HCT116 (cell line): ENCODE results near the gene NAV3. TPM values are rescaled to one million over a fixed set of nuclear protein-coding genes. Genes with fewer than 3 reads are reported as not detected.

Experiments
- ATAC-seq: fragments of 200-7000 bp; cut with Tn5 transposase; 2 replicates; pipeline ENCODE4 v1.9.1; 2020; ENCODE audit warnings: mild to moderate bottlenecking, moderate library complexity
- BruUV-seq: library from RNA; stranded (reverse); fragments of 400-500 nt; replicated peaks from 2 replicates; lab custom pipeline; 2021; lab: Mats Ljungman, UMichigan
- CTCF ChIA-PET: fragments of 300-600 bp; sonication (Branson Sonifier 250); formaldehyde crosslinking; loops from one replicate; lab custom pipeline; 2021; ENCODE audit warnings: antibody characterized with exemption; lab: Charles Lee
- POLR2A ChIA-PET: fragments of 300-600, 350-600 bp; sonication (Branson Sonifier 250); formaldehyde crosslinking; loops from one replicate; lab custom pipeline; 2021; ENCODE audit warnings: antibody characterized with exemption; lab: Charles Lee
- RAD21 ChIA-PET, 2 experiments: fragments of 300-600 bp; sonication (Branson Sonifier 250); formaldehyde crosslinking; loops; one replicate each; lab custom pipeline; 2023; ENCODE audit warnings: low total read pairs in 2 of 2; ENCODE audit not compliant: uncharacterized antibody in 2 of 2, unreplicated experiment in 2 of 2, low non-redundant PET in 1 of 2; lab: Charles Lee
- DNase-seq: peaks from one replicate; pipeline ENCODE4 v3.0.0-alpha.2; 2010; ENCODE audit warnings: low read depth, low spot score
- H2AFZ ChIP-seq: fragments of 200-600 bp; shearing (Covaris generic), sonication (generic); 2 replicates; pipeline ENCODE4 v1.6.1; 2017; ENCODE audit warnings: low read depth, mixed run types, mixed read lengths, antibody characterized with exemption, low read length; ENCODE audit not compliant: poor library complexity, severe bottlenecking
- H3K27ac ChIP-seq: 2 replicates; pipeline ENCODE4 v1.5.1; 2012; ENCODE audit warnings: low read depth, low read length
- H3K27me3 ChIP-seq: fragments of 200-600 bp; sonication (generic); 2 replicates; pipeline ENCODE4 v1.6.1; 2016; ENCODE audit warnings: mixed run types, low read length, mixed read lengths; ENCODE audit not compliant: insufficient read depth
- H3K36me3 ChIP-seq, 2 experiments: fragments of 200-500 bp in 1 of 2; fragments of 200-600 bp in 1 of 2; sonication (Bioruptor generic) in 1 of 2; sonication (generic) in 1 of 2; 2 replicates each; pipeline versions ENCODE4 v1.5.1 to v1.6.1; 2014 to 2016; ENCODE audit warnings: low read length in 2 of 2, inconsistent platforms in 1 of 2, mixed read lengths in 1 of 2, mixed run types in 1 of 2; ENCODE audit not compliant: insufficient read depth in 2 of 2, control insufficient read depth in 1 of 2
- H3K4me1 ChIP-seq, 2 experiments: fragments of 200-600 bp in 1 of 2; sonication (generic) in 1 of 2; 2 replicates each; pipeline versions ENCODE4 v1.5.1 to v1.6.1; 2012 to 2017; ENCODE audit warnings: low read length in 2 of 2, inconsistent platforms in 1 of 2, mild to moderate bottlenecking in 1 of 2, mixed read lengths in 1 of 2, mixed run types in 1 of 2, moderate library complexity in 1 of 2; ENCODE audit not compliant: insufficient read depth in 2 of 2, control insufficient read depth in 1 of 2
- H3K4me2 ChIP-seq: fragments of 200-600 bp; sonication (generic); 2 replicates; pipeline ENCODE4 v1.6.1; 2017; ENCODE audit warnings: mixed run types, low read length, mixed read lengths
- H3K4me3 ChIP-seq, 2 experiments: fragments of 200-600 bp in 1 of 2; sonication (generic) in 1 of 2; replicated peaks in 1 of 2; 2 replicates each; pipeline ENCODE4 v1.5.1; 2011 to 2016; ENCODE audit warnings: low read length in 2 of 2, control low read depth in 1 of 2, low read depth in 1 of 2, mild to moderate bottlenecking in 1 of 2, mixed read lengths in 1 of 2, mixed run types in 1 of 2
- H3K79me2 ChIP-seq: fragments of 200-600 bp; sonication (generic); 2 replicates; pipeline ENCODE4 v1.6.1; 2017; ENCODE audit warnings: mild to moderate bottlenecking, mixed run types, low read length, moderate library complexity, mixed read lengths; ENCODE audit not compliant: insufficient read depth
- H3K9ac ChIP-seq: fragments of 200-600 bp; sonication (generic); 2 replicates; pipeline ENCODE4 v1.6.1; 2016; ENCODE audit warnings: low read length, mixed read lengths
- H3K9me2 ChIP-seq: fragments of 200-600 bp; sonication (generic), shearing (Covaris generic); 2 replicates; pipeline ENCODE4 v1.6.1; 2017; ENCODE audit warnings: mixed run types, mild to moderate bottlenecking, moderate library complexity; ENCODE audit not compliant: insufficient read depth
- H3K9me3 ChIP-seq, 2 experiments: fragments of 200-500 bp in 1 of 2; fragments of 200-600 bp in 1 of 2; sonication (Bioruptor generic) in 1 of 2; sonication (generic) in 1 of 2; 2 replicates each; pipeline ENCODE4 v1.6.1; 2014 to 2017; ENCODE audit warnings: low read length in 2 of 2, mixed read lengths in 2 of 2, inconsistent platforms in 1 of 2, low read depth in 1 of 2, mild to moderate bottlenecking in 1 of 2, mixed run types in 1 of 2, moderate library complexity in 1 of 2; ENCODE audit not compliant: control insufficient read depth in 1 of 2, insufficient read depth in 1 of 2
- H4K20me1 ChIP-seq: fragments of 200-600 bp; sonication (generic), shearing (Covaris generic); 2 replicates; pipeline ENCODE4 v1.6.1; 2017; ENCODE audit warnings: mixed run types, mild to moderate bottlenecking, moderate library complexity; ENCODE audit not compliant: insufficient read depth
- ATF3 ChIP-seq: IDR thresholded peaks from 2 replicates; pipeline ENCODE4 v1.6.1; 2012
- CBX3 ChIP-seq: IDR thresholded peaks from 2 replicates; pipeline ENCODE4 v1.6.1; 2012; ENCODE audit warnings: low read depth
- CEBPB ChIP-seq: IDR thresholded peaks from 2 replicates; pipeline ENCODE4 v1.6.1; 2012; ENCODE audit warnings: low read depth
- EZH2 ChIP-seq: fragments of 200-600 bp; sonication (generic); IDR thresholded peaks from 2 replicates; pipeline ENCODE4 v1.6.1; 2017; ENCODE audit warnings: antibody characterized with exemption, mixed run types
- EZH2phosphoT487 ChIP-seq: fragments of 200-600 bp; IDR thresholded peaks from 2 replicates; pipeline ENCODE4 v1.6.1; 2018; ENCODE audit warnings: antibody characterized with exemption, borderline replicate concordance
- MAX ChIP-seq: IDR thresholded peaks from 2 replicates; pipeline ENCODE4 v1.6.1; 2012
- POLR2A ChIP-seq: IDR thresholded peaks from 2 replicates; pipeline ENCODE4 v1.7.0; 2011; ENCODE audit warnings: borderline replicate concordance; ENCODE audit not compliant: insufficient read depth, insufficient read length; ENCODE audit errors: extremely low read depth
- POLR2AphosphoS5 ChIP-seq: IDR thresholded peaks from 2 replicates; pipeline ENCODE4 v1.6.1; 2011; ENCODE audit warnings: mild to moderate bottlenecking, low read depth, low read length, moderate library complexity
- RAD21 ChIP-seq: IDR thresholded peaks from 2 replicates; pipeline ENCODE4 v1.6.1; 2012; ENCODE audit warnings: low read depth, mild to moderate bottlenecking
- REST ChIP-seq: IDR thresholded peaks from 2 replicates; pipeline ENCODE4 v1.6.1; 2012; ENCODE audit warnings: low read depth
- SIN3A ChIP-seq: IDR thresholded peaks from 2 replicates; pipeline ENCODE4 v1.6.1; 2012; ENCODE audit warnings: low read depth
- SP1 ChIP-seq: IDR thresholded peaks from 2 replicates; pipeline ENCODE4 v1.6.1; 2012; ENCODE audit warnings: low read depth
- SRF ChIP-seq: IDR thresholded peaks from 2 replicates; pipeline ENCODE4 v1.6.1; 2012; ENCODE audit warnings: low read depth
- TCF7L2 ChIP-seq: IDR thresholded peaks from 2 replicates; pipeline ENCODE4 v1.7.0; 2011; ENCODE audit warnings: borderline replicate concordance, inconsistent platforms; ENCODE audit not compliant: insufficient read depth, insufficient read length; ENCODE audit errors: extremely low read depth
- YY1 ChIP-seq: IDR thresholded peaks from 2 replicates; pipeline ENCODE4 v1.6.1; 2011; ENCODE audit warnings: low read length, low read depth, moderate library complexity, mild to moderate bottlenecking; ENCODE audit not compliant: insufficient replicate concordance; ENCODE audit errors: extremely low read depth
- ZBTB33 ChIP-seq: IDR thresholded peaks from 2 replicates; pipeline ENCODE4 v1.6.1; 2011; ENCODE audit warnings: mild to moderate bottlenecking, low read length, moderate library complexity; ENCODE audit not compliant: insufficient replicate concordance; ENCODE audit errors: extremely low read depth
- intact Hi-C: fragments of 100-400 bp; cut with micrococcal nuclease; formaldehyde crosslinking; loops from 2 replicates; pipeline ENCODE4 v1.10.0; 2022
- total RNA-seq: library from RNA; stranded (reverse); gene quantifications from one replicate; pipeline ENCODE4 v1.2.1, GENCODE V29; 2021; ENCODE audit not compliant: unreplicated experiment

Gene NAV3
- total RNA-seq, 1 experiment from 2014 or later: 7.8 TPM

- ChIA-PET POLR2A (no interaction called here), RAD21 (no interaction called here), CTCF (no interaction called here)
- no peaks in the 10 kb centered on the region for H3K9me2 ChIP-seq
- H3K9ac ChIP-seq: no peak overlapping the region
- H3K79me2 ChIP-seq: no peaks in the 10 kb centered on the region
- H3K4me3 ChIP-seq: no peak overlapping the region
- no peak overlapping the region for H3K27ac ChIP-seq
- no peak overlapping the region for H2AFZ ChIP-seq
- ATAC-seq (no peak), DNase-seq (no peak)
- H3K27me3 ChIP-seq: no peaks in the 10 kb centered on the region
- H3K4me1 ChIP-seq: peaks cover 25 to 37% of the 10 kb centered on the region in 2 experiments
- TF ChIP-seq CEBPB (peak; percentile 68), YY1 (no peak)
- no peaks in the 10 kb centered on the region for H3K36me3 ChIP-seq
- no TSS peak for BruUV-seq
- H4K20me1 ChIP-seq: no peaks in the 10 kb centered on the region
- intact Hi-C loops: no loop called here
- no peaks in the 10 kb centered on the region for H3K9me3 ChIP-seq
- no peak overlapping the region for H3K4me2 ChIP-seq
Observed at GRCh38 chr12:77842430-77842829, 11.7 kb downstream of the NAV3 start.

- BruUV-seq: no TSS peak
- RAD21 ChIA-PET: no interaction called here
- CTCF ChIA-PET: no interaction called here
- no peak for TF ChIP-seq POLR2AphosphoS5
- no peak for TF ChIP-seq ATF3
- TF ChIP-seq CBX3: 0 out of 2 replicates have a peak, but pooled peaks have one; percentile 35
- TF ChIP-seq RAD21: no peak
- TF ChIP-seq CEBPB: no peak
- no peak for TF ChIP-seq SP1
- no peak for TF ChIP-seq POLR2A
- no peak for TF ChIP-seq EZH2
- no peak for TF ChIP-seq EZH2phosphoT487
- no peak for TF ChIP-seq TCF7L2
- TF ChIP-seq SRF: no peak
- TF ChIP-seq ZBTB33: no peak
- TF ChIP-seq SIN3A: no peak
- TF ChIP-seq REST: no peak
- no peak for TF ChIP-seq MAX
Observed at GRCh38 chr12:77845831-77846230, 15.1 kb downstream of the NAV3 start.

More at GRCh38 chr12:77845831-77846230, 15.1 kb downstream of the NAV3 start:
- Histone ChIP-seq H3K4me3 (no peak overlapping the region), H3K79me2 (no peaks in the 10 kb centered on the region), H3K27me3 (no peaks in the 10 kb centered on the region), H3K27ac (peak overlapping the region; percentile 67), H4K20me1 (no peaks in the 10 kb centered on the region), H3K36me3 (no peaks in the 10 kb centered on the region), H3K9me3 (no peaks in the 10 kb centered on the region), H3K4me1 (peaks cover 39 to 51% of the 10 kb centered on the region in 2 experiments), H2AFZ (peak overlapping the region; percentile 55), H3K9me2 (no peaks in the 10 kb centered on the region), H3K9ac (no peak overlapping the region), H3K4me2 (peak overlapping the region; percentile 47)
- intact Hi-C loops: no loop called here
- ATAC-seq (peak; percentile 51), DNase-seq (no peak)
- POLR2A ChIA-PET: no interaction called here
